Activated CD8-positive, alpha-beta T cell treated with anti-CD3 and anti-CD28 coated beads for 36 hours (primary cell): ENCODE data around the gene PET100. TPM values are rescaled to one million over a fixed set of nuclear protein-coding genes. Genes with fewer than 3 reads are reported as not detected.

ENCODE experiments used
- ATAC-seq: fragments of 200-7000 bp; cut with Tn5 transposase; one replicate; pipeline ENCODE4 v1.10.0; 2021; ENCODE audit warnings: mild to moderate bottlenecking, moderate library complexity
- CTCF ChIA-PET: fragments of 350-600 bp; sonication (Branson Sonifier 250); formaldehyde crosslinking; loops from one replicate; lab custom pipeline; 2021; ENCODE audit warnings: antibody characterized with exemption; lab: Charles Lee
- POLR2A ChIA-PET: fragments of 350-600 bp; sonication (Branson Sonifier 250); formaldehyde crosslinking; loops from one replicate; lab custom pipeline; 2021; ENCODE audit warnings: antibody characterized with exemption; lab: Charles Lee
- DNase-seq: peaks from one replicate; pipeline ENCODE4 v3.0.0-alpha.2; 2020
- H3K27ac Mint-ChIP-seq: one replicate; pipeline ENCODE4 v1.8.0; 2021; ENCODE audit warnings: mild to moderate bottlenecking, mixed read lengths
- H3K27me3 Mint-ChIP-seq: one replicate; pipeline ENCODE4 v1.8.0; 2021; ENCODE audit warnings: mixed read lengths
- H3K36me3 Mint-ChIP-seq: one replicate; pipeline ENCODE4 v1.8.0; 2021; ENCODE audit warnings: low read depth, mixed read lengths
- H3K4me1 Mint-ChIP-seq: one replicate; pipeline ENCODE4 v1.8.0; 2021; ENCODE audit warnings: low read depth, mixed read lengths
- H3K4me3 Mint-ChIP-seq: one replicate; pipeline ENCODE4 v1.8.0; 2021; ENCODE audit warnings: mild to moderate bottlenecking, moderate library complexity, mixed read lengths
- H3K9me3 Mint-ChIP-seq: one replicate; pipeline ENCODE4 v1.8.0; 2021; ENCODE audit warnings: mixed read lengths
- intact Hi-C: fragments of 100-400 bp; cut with micrococcal nuclease; formaldehyde crosslinking; loops from one replicate; pipeline ENCODE4 v1.10.0; 2022
- total RNA-seq, 2 experiments: library from RNA; stranded (reverse); gene quantifications; one replicate each; pipeline ENCODE4 v1.2.3, GENCODE V29; 2021
- TF ChIP-seq, protein P1 (sequence below): fragments of 200-600 bp; IDR thresholded peaks from one replicate; pipeline ENCODE4 v1.8.0; 2022; ENCODE audit warnings: antibody characterized with exemption, mild to moderate bottlenecking

PET100 gene
- total RNA-seq, 2 experiments from 2014 or later = 71.8 to 83.3 TPM

DNA sequence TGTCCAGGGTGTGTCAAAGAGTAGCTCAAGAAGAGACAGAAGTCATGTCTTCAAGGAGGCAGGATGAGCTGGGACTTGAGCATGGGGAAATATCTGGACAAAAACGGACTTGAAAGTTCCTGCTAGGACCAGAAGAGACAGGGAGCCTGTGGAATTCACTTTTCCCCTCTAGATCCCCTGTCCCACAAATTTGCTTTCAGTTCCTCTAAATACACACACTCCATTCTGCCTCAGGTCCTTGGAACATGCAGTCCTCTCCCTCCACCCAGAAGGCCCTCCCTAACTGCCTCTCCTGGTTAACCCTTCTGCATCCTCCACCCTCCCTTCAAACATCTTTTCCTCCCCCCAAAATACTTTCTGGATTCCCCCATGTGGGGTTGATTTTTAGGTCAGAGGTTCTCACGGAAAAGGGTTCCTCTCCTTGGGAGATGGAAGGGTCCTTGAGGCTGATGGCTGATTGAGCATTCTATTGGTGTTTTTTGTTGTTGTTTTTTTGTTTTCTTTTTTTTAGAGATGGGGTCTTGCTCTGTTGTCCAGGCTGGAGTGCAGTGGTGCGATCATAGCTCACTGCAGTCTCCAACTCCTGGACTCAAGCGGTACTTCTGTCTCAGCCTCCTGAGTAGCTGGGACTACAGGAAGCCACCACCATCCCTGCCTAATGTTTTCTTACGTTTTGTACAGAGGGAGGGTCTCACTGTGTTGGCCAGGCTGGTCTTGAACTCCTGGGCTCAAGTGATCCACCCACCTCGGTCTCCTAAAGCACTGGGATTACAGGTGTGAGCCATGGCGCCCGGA is 32.3 kb downstream of the PET100 start:
- H3K4me1 Mint-ChIP-seq = peaks cover 19% of the 10 kb centered on the region
- H3K36me3 Mint-ChIP-seq = no peaks in the 10 kb centered on the region
- TF ChIP-seq, protein P1, sequence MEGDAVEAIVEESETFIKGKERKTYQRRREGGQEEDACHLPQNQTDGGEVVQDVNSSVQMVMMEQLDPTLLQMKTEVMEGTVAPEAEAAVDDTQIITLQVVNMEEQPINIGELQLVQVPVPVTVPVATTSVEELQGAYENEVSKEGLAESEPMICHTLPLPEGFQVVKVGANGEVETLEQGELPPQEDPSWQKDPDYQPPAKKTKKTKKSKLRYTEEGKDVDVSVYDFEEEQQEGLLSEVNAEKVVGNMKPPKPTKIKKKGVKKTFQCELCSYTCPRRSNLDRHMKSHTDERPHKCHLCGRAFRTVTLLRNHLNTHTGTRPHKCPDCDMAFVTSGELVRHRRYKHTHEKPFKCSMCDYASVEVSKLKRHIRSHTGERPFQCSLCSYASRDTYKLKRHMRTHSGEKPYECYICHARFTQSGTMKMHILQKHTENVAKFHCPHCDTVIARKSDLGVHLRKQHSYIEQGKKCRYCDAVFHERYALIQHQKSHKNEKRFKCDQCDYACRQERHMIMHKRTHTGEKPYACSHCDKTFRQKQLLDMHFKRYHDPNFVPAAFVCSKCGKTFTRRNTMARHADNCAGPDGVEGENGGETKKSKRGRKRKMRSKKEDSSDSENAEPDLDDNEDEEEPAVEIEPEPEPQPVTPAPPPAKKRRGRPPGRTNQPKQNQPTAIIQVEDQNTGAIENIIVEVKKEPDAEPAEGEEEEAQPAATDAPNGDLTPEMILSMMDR = no peak
- no peak for ATAC-seq
- intact Hi-C loops = no loop called here
- no peak overlapping the region for H3K4me3 Mint-ChIP-seq
- no peak overlapping the region for H3K27ac Mint-ChIP-seq
- H3K9me3 Mint-ChIP-seq = no peaks in the 10 kb centered on the region
- CTCF ChIA-PET = interaction anchor here (1.2 to 2.5 kb wide), 3 partner anchors 10 to 94 kb away, joined by 3 to 10 read pairs (median 9); partner anchors contain the start of gene TRAPPC5
- POLR2A ChIA-PET = no interaction called here
- H3K27me3 Mint-ChIP-seq = peaks cover 3% of the 10 kb centered on the region
- no peak for DNase-seq

DNA sequence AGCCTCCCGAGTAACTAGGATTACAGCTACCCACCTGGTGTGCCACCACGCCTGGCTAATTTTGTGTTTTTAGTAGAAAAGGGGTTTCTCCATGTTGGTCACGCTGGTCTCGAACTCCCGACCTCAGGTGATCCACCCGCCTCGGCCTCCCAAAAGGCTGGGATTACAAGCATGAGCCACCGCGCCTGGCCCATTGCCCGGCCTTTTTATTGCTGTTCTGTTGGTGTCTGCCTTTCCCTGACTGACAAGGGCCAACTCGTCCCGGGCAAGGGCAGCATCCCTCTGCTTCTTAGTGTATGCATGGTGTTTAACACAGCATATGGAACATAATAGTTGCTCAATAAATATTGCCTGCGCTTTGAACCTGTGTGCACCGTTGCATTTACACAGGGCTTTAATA is 33.1 kb downstream of the PET100 start:
- Mint-ChIP-seq H3K27me3 (peaks cover 6% of the 10 kb centered on the region), H3K27ac (no peak overlapping the region), H3K4me3 (no peak overlapping the region), H3K36me3 (no peaks in the 10 kb centered on the region), H3K4me1 (peaks cover 12% of the 10 kb centered on the region), H3K9me3 (no peaks in the 10 kb centered on the region)
- intact Hi-C loops = no loop called here
- ATAC-seq = no peak
- no peak for DNase-seq
- TF ChIP-seq, protein P1 = no peak
- CTCF ChIA-PET = interaction anchor here (2.5 to 4.2 kb wide), 2 partner anchors 10 to 18 kb away, joined by 9 to 12 read pairs; partner anchors contain the start of gene TRAPPC5
- POLR2A ChIA-PET = no interaction called here

DNA sequence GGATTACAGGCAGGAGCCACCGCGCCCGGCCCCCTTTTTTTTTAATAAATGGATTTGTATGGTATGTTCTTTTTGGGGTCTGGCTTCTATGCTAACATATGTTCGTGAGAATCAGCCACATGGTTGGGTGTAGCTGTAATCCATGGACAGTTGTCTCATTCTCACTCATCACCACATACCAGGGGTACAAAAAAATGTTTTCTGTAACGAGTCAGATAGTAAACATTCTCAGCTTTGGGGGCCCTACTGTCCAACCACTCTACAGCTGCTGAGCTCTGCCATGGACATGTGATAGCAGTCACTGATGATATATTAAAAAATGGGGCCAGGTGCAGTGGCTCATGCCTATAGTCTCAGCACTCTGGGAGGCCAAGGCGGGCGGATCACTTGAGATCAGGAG is 34.1 kb downstream of the PET100 start:
- Mint-ChIP-seq H3K4me3 (no peak overlapping the region), H3K27ac (no peak overlapping the region), H3K4me1 (peaks cover 4% of the 10 kb centered on the region), H3K36me3 (no peaks in the 10 kb centered on the region), H3K27me3 (peaks cover 6% of the 10 kb centered on the region), H3K9me3 (no peaks in the 10 kb centered on the region)
- DNase-seq (no peak), ATAC-seq (no peak)
- ChIA-PET CTCF (interaction anchor here (0.6 to 4.2 kb wide), 4 partner anchors 11 to 137 kb away, joined by 3 to 12 read pairs (median 4); partner anchors contain the start of gene TRAPPC5), POLR2A (no interaction called here)
- TF ChIP-seq, protein P1 = no peak
- intact Hi-C loops = no loop called here

DNA sequence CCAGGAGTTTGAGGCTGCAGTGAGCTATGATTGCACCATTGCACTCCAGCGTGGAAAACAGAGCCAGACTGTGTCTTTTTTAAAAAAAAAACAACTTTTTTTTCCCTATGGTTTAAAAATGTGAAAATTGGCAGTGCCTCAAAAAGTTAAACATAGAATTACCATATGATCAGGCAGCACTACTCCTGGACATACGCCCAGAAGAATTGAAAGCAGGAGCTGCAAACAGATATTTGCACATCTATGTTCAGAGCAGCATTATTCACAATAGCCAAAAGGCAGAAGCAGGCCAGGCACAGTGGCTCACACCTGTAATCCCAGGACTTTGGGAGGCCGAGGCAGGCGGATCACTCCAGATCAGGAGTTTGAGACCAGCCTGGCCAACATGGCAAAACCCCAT is 35.5 kb downstream of the PET100 start:
- no peaks in the 10 kb centered on the region for H3K9me3 Mint-ChIP-seq
- H3K27ac Mint-ChIP-seq = no peak overlapping the region
- DNase-seq (no peak), ATAC-seq (no peak)
- H3K4me1 Mint-ChIP-seq = peaks cover 8% of the 10 kb centered on the region
- intact Hi-C loops = no loop called here
- no peak overlapping the region for H3K4me3 Mint-ChIP-seq
- ChIA-PET CTCF (interaction anchor here (1.9 to 4.2 kb wide), 2 partner anchors 16 to 135 kb away, joined by 4 to 12 read pairs; partner anchors contain the start of gene TRAPPC5), POLR2A (no interaction called here)
- no peaks in the 10 kb centered on the region for H3K36me3 Mint-ChIP-seq
- peaks cover 13% of the 10 kb centered on the region for H3K27me3 Mint-ChIP-seq
- TF ChIP-seq, protein P1 = no peak

DNA sequence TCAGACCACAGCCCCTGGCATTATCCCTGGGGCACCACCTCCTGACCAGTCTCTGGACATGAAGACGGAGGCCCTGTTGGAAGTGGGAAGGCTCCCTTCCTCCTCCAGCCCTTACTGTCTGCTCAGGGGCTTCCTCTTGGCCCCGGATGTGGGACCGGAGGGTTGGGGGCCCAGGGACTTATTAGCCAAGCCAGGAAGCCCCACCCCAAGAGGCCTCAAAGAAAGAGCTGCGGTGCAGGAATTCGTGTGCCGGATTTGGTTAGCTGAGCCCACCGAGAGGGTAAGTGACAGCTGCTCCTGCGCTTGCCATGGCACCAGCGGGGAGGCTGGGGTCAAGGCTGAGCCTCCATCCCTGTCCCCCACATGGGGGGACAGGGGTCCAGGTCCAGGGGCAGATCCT is 39.2 kb downstream of the PET100 start, which contains the start of gene RETN:
RETN (plus strand) TSS at position 208 of the 400 bp plus-strand sequence. CDS start 278 bp downstream, outside the sequence.
- H3K27me3 Mint-ChIP-seq = peaks cover 25% of the 10 kb centered on the region
- DNase-seq (no peak), ATAC-seq (no peak)
- no peaks in the 10 kb centered on the region for H3K9me3 Mint-ChIP-seq
- no peaks in the 10 kb centered on the region for H3K36me3 Mint-ChIP-seq
- ChIA-PET POLR2A (interaction anchor here (0.8 to 2.8 kb wide), 3 partner anchors 10 to 12 kb away, joined by 3 to 11 read pairs (median 3); partner anchors contain the start of gene TRAPPC5), CTCF (interaction anchor here (1.1 to 4.4 kb wide), 3 partner anchors 12 to 101 kb away, joined by 5 to 28 read pairs (median 7); partner anchors contain the start of gene TRAPPC5)
- intact Hi-C loops = no loop called here
- peak within 1 kb of the TSS; percentile 16 for H3K4me3 Mint-ChIP-seq
- peaks cover 16% of the 10 kb centered on the region for H3K4me1 Mint-ChIP-seq
- TF ChIP-seq, protein P1 = no peak
- H3K27ac Mint-ChIP-seq = no peak within 1 kb of the TSS
